GM19239 (cell line): ENCODE measurements around the gene DNAAF3.
"Not testable (repeated sequence)": the region's sequence is repeated elsewhere in the genome, so short reads cannot be mapped to it uniquely, and the experiment has no call there.

Source experiments
- DNase-seq: peaks from one replicate; pipeline ENCODE4 v3.0.0; 2011; ENCODE audit warnings: low spot score; ENCODE audit not compliant: insufficient read length
- FAIRE-seq: peaks from 2 replicates; lab custom pipeline; 2011; peaks lifted over from hg19 to GRCh38; lab: Jason Lieb, UNC

DNAAF3 gene

GRCh38 chr19:55166530-55167268 lies at the start of gene DNAAF3:
Gene DNAAF3 (minus strand): TSS chr19:55166613. CDS start chr19:55166413, 200 bp downstream.
- FAIRE-seq = peak; percentile 93
- peak; percentile 97 for DNase-seq

- no peak for FAIRE-seq
- no peak for DNase-seq
Observed at GRCh38 chr19:55213547-55213946, 47.1 kb upstream of the DNAAF3 start.

GRCh38 chr19:55212447-55212846 lies 46.0 kb upstream of the DNAAF3 start:
- no peak for FAIRE-seq
- DNase-seq = no peak

- DNase-seq (no peak), FAIRE-seq (no peak)
Observed at GRCh38 chr19:55209693-55210472, 43.5 kb upstream of the DNAAF3 start.

- DNase-seq (no peak), FAIRE-seq (no peak)
Observed at GRCh38 chr19:55208880-55209692, 42.7 kb upstream of the DNAAF3 start, which contains the start of gene PTPRH. Gene PTPRH (minus strand): TSS chr19:55209501. CDS start chr19:55209433, 68 bp downstream.

- no peak for DNase-seq
- no peak for FAIRE-seq
Observed at GRCh38 chr19:55206664-55207500, 40.5 kb upstream of the DNAAF3 start.

- not testable (repeated sequence) for DNase-seq, FAIRE-seq
Observed at GRCh38 chr19:55202199-55202598, 35.8 kb upstream of the DNAAF3 start.

- DNase-seq (no peak), FAIRE-seq (no peak)
Observed at GRCh38 chr19:55199620-55200204, 33.3 kb upstream of the DNAAF3 start.

GRCh38 chr19:55198651-55199050 lies 32.2 kb upstream of the DNAAF3 start:
- FAIRE-seq = no peak
- no peak for DNase-seq

GRCh38 chr19:55197528-55197927 lies 31.1 kb upstream of the DNAAF3 start:
- FAIRE-seq (no peak), DNase-seq (no peak)

- FAIRE-seq = no peak
- no peak for DNase-seq
Observed at GRCh38 chr19:55196803-55197202, 30.4 kb upstream of the DNAAF3 start.

- FAIRE-seq = no peak
- no peak for DNase-seq
Observed at GRCh38 chr19:55193481-55193880, 27.1 kb upstream of the DNAAF3 start.

GRCh38 chr19:55189403-55189835 lies 23.0 kb upstream of the DNAAF3 start:
- DNase-seq = no peak
- FAIRE-seq = no peak

- FAIRE-seq = no peak
- DNase-seq = no peak
Observed at GRCh38 chr19:55188625-55189024, 22.2 kb upstream of the DNAAF3 start.

GRCh38 chr19:55186080-55186479 lies 19.7 kb upstream of the DNAAF3 start:
- DNase-seq = no peak
- no peak for FAIRE-seq

- DNase-seq = no peak
- FAIRE-seq = no peak
Observed at GRCh38 chr19:55181740-55182139, 15.3 kb upstream of the DNAAF3 start.

- peak; percentile 23 for FAIRE-seq
- no peak for DNase-seq
Observed at GRCh38 chr19:55179606-55180484, 13.4 kb upstream of the DNAAF3 start, which contains the start of gene SYT5. Gene SYT5 (minus strand): TSS chr19:55180289. CDS start chr19:55179041, 1,248 bp downstream.
